GM19023 (cell line): Measurements from ENCODE around the gene PLEKHG5.
"Not testable (repeated sequence)": the region's sequence is repeated elsewhere in the genome, so short reads cannot be mapped to it uniquely, and the experiment has no call there.

ENCODE experiments used
- ATAC-seq: cut with Tn5 transposase; IDR thresholded peaks from one replicate; pipeline ENCODE4 v1.9.1; 2021; ENCODE audit warnings: mild to moderate bottlenecking, moderate library complexity; ENCODE audit not compliant: unreplicated experiment

PLEKHG5 gene

GRCh38 chr1:6464514-6464836 lies 27.0 kb downstream of the PLEKHG5 start:
- ATAC-seq, result no peak

- ATAC-seq, result no peak
Observed at GRCh38 chr1:6463120-6463412, 28.4 kb downstream of the PLEKHG5 start.

GRCh38 chr1:6462412-6463119 lies 28.9 kb downstream of the PLEKHG5 start:
- no peak for ATAC-seq

GRCh38 chr1:6461538-6462411 lies 29.7 kb downstream of the PLEKHG5 start:
- ATAC-seq, result no peak

- no peak for ATAC-seq
Observed at GRCh38 chr1:6461051-6461530, 30.4 kb downstream of the PLEKHG5 start.

- no peak for ATAC-seq
Observed at GRCh38 chr1:6460301-6461050, 31.0 kb downstream of the PLEKHG5 start.

GRCh38 chr1:6459850-6460265 lies 31.6 kb downstream of the PLEKHG5 start:
- no peak for ATAC-seq

- no peak for ATAC-seq
Observed at GRCh38 chr1:6456800-6457466, 34.5 kb downstream of the PLEKHG5 start.

- not testable (repeated sequence) for ATAC-seq
Observed at GRCh38 chr1:6455752-6456520, 35.5 kb downstream of the PLEKHG5 start.

GRCh38 chr1:6454856-6455751 lies 36.4 kb downstream of the PLEKHG5 start:
- ATAC-seq, result no peak

GRCh38 chr1:6453895-6454855 lies 37.3 kb downstream of the PLEKHG5 start:
- not testable (repeated sequence) for ATAC-seq

GRCh38 chr1:6450943-6451373 lies 40.5 kb downstream of the PLEKHG5 start:
- no peak for ATAC-seq

- ATAC-seq, result not testable (repeated sequence)
Observed at GRCh38 chr1:6450486-6450885, 41.0 kb downstream of the PLEKHG5 start.

GRCh38 chr1:6450005-6450450 lies 41.4 kb downstream of the PLEKHG5 start:
- ATAC-seq, result no peak

- no peak for ATAC-seq
Observed at GRCh38 chr1:6448749-6449631, 42.5 kb downstream of the PLEKHG5 start.

GRCh38 chr1:6447818-6448748 lies 43.4 kb downstream of the PLEKHG5 start:
- no peak for ATAC-seq
